A549 (cell line): ENCODE results near the gene DLG2.

Experiments used
- REST ChIP-seq: fragments of 200-600 bp; sonication (generic); IDR thresholded peaks from 2 replicates; pipeline ENCODE4 v1.6.1; 2016; ENCODE audit warnings: antibody characterized with exemption, mild to moderate bottlenecking, moderate library complexity
- SMC3 ChIP-seq: fragments of >200 bp; sonication (Bioruptor Twin); formaldehyde crosslinking; IDR thresholded peaks from 3 replicates; pipeline ENCODE4 v1.6.1; 2018; ENCODE audit warnings: inconsistent platforms

- TF ChIP-seq SMC3 = no peak
- TF ChIP-seq REST = no peak
These were observed 832.3 kb downstream of the DLG2 start for GRCh38 chr11:84794663-84795443.
